ENCODE data around the gene ZNHIT6.

DNA sequence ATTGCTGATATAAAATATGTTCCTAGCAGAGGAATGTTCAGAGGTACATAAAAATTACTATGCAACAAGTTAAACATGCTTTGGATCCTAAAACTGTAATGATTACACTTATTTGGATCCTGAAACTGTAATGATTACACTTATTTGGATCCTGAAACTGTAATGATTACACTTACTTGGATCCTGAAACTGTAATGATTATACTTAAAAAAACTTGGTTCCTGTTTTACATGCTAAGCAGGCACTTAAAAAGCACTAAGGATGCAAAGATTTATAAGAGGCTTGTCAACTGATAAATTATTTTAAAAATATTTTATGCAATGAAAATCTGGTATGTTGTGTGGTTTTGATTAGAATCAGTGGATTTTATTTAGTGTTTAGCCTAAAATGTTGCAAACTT is 47.7 kb downstream of the ZNHIT6 start:
- TF ChIP-seq, protein P1, sequence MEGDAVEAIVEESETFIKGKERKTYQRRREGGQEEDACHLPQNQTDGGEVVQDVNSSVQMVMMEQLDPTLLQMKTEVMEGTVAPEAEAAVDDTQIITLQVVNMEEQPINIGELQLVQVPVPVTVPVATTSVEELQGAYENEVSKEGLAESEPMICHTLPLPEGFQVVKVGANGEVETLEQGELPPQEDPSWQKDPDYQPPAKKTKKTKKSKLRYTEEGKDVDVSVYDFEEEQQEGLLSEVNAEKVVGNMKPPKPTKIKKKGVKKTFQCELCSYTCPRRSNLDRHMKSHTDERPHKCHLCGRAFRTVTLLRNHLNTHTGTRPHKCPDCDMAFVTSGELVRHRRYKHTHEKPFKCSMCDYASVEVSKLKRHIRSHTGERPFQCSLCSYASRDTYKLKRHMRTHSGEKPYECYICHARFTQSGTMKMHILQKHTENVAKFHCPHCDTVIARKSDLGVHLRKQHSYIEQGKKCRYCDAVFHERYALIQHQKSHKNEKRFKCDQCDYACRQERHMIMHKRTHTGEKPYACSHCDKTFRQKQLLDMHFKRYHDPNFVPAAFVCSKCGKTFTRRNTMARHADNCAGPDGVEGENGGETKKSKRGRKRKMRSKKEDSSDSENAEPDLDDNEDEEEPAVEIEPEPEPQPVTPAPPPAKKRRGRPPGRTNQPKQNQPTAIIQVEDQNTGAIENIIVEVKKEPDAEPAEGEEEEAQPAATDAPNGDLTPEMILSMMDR (IDR thresholded peaks at IDR 0.05), result no peak
- no peak for TF ChIP-seq EZH2 (IDR thresholded peaks at IDR 0.05; ENCODE audit: borderline replicate concordance, insufficient read depth, low read depth, low read length, poor library complexity, severe bottlenecking)

Data from B cell (primary cell).